Transverse colon (tissue), 4 donors: Measurements from ENCODE around the gene TIAM1. TPM values are rescaled to one million over a fixed set of nuclear protein-coding genes. Genes with fewer than 3 reads are reported as not detected.

Experiments used
- DNase-seq: peaks from one replicate; pipeline ENCODE4 v3.0.0-alpha.2; 2019
- H3K27ac ChIP-seq, 4 donors: fragments of 200-600 bp; sonication (generic); 2 replicates each; pipeline ENCODE4 v1.5.1; 2016 to 2018; ENCODE audit warnings: inconsistent platforms in 4 of 4
- H3K27me3 ChIP-seq: fragments of 200-600 bp; sonication (generic); 2 replicates; pipeline ENCODE4 v1.5.1; 2017; ENCODE audit warnings: inconsistent platforms
- H3K36me3 ChIP-seq, 4 donors: fragments of 200-600 bp; sonication (generic); 2 replicates each; pipeline ENCODE4 v1.5.1; 2017 to 2019; ENCODE audit warnings: inconsistent platforms in 4 of 4
- H3K4me1 ChIP-seq, 4 donors: fragments of 200-600 bp; sonication (generic); 2 replicates each; pipeline ENCODE4 v1.5.1; 2017 to 2020; ENCODE audit warnings: inconsistent platforms in 4 of 4
- H3K4me3 ChIP-seq, 4 donors: fragments of 200-600 bp; sonication (generic); 1 replicate in 1 of 4; 2 replicates in 3 of 4; pipeline versions ENCODE4 v1.5.1 to v1.6.1; 2017 to 2019; ENCODE audit warnings: inconsistent platforms in 4 of 4
- H3K9me3 ChIP-seq, 2 donors: fragments of 200-600 bp; sonication (generic); 2 replicates each; pipeline ENCODE4 v1.5.1; 2017 to 2019; ENCODE audit warnings: inconsistent platforms in 2 of 2
- CTCF ChIP-seq, 5 experiments: fragments of 200-600 bp in 3 of 5; fragments of 450-650 bp in 2 of 5; sonication (generic) in 3 of 5; IDR thresholded peaks; 1 replicate in 2 of 5; 2 replicates in 3 of 5; pipeline ENCODE4 v1.5.1; 2016 to 2017; ENCODE audit warnings: antibody characterized with exemption in 5 of 5, inconsistent platforms in 3 of 5, mild to moderate bottlenecking in 2 of 5, moderate library complexity in 1 of 5
- EP300 ChIP-seq: sonication (generic); formaldehyde crosslinking; IDR thresholded peaks from one replicate; pipeline ENCODE4 v1.6.1; 2017; ENCODE audit warnings: antibody characterized with exemption, low read depth
- POLR2A ChIP-seq: fragments of 450-650 bp; IDR thresholded peaks from one replicate; pipeline ENCODE4 v1.6.1; 2016; ENCODE audit warnings: antibody characterized with exemption, mild to moderate bottlenecking, moderate library complexity
- POLR2AphosphoS5 ChIP-seq, 3 donors: sonication (generic); formaldehyde crosslinking; IDR thresholded peaks; one replicate each; pipeline ENCODE4 v1.6.1; 2016; ENCODE audit warnings: antibody characterized with exemption in 3 of 3
- WGBS, 2 donors: methylation state at CpG; one replicate each; pipeline ENCODE4 v1.1.5; 2018; ENCODE audit warnings: low coverage in 1 of 2; 5-methylcytosine and 5-hydroxymethylcytosine counted together
- in situ Hi-C, 4 donors: fragments of 200-750 bp; cut with MboI; loops; one replicate each; pipeline versions ENCODE4 v1.15.0 to v1.15.1; 2017; ENCODE audit warnings: low sequenced_read_pairs in 3 of 4, low pct_ligation_motif_present in 1 of 4, low pct_unique_long_range_greater_than_20kb in 1 of 4
- intact Hi-C: fragments of 100-400 bp; cut with DNase I; formaldehyde crosslinking; loops from one replicate; pipeline ENCODE4 v1.15.1; 2023; ENCODE audit warnings: low total_unique reads
- total RNA-seq, 4 donors: library from RNA; depleted of rRNA; stranded (reverse); fragments of >200 nt; gene quantifications; one replicate each; pipeline ENCODE4 v1.1.0, GENCODE V29; 2016

TIAM1 gene
- total RNA-seq, 4 donors from 2014 or later = 4.5 to 18.9 (median 6.5) TPM

- Histone ChIP-seq H3K36me3 (no peaks in the 10 kb centered on the region), H3K4me3 (no peak overlapping the region), H3K9me3 (no peaks in the 10 kb centered on the region), H3K27ac (no peak overlapping the region), H3K27me3 (no peaks in the 10 kb centered on the region), H3K4me1 (no peaks in the 10 kb centered on the region)
- DNase-seq = no peak
- no peak for TF ChIP-seq EP300
- TF ChIP-seq POLR2A = no peak
- TF ChIP-seq CTCF (IDR thresholded peaks at IDR 0.05) = no peak
- no peak for TF ChIP-seq POLR2AphosphoS5 (IDR thresholded peaks at IDR 0.05)
- 73 to 79% methylated on average over 6 of the region's 6 CpGs for WGBS, 2 donors
- intact Hi-C loops (no loop called here), in situ Hi-C loops (no loop called here)
Measured at GRCh38 chr21:31298618-31299269, 45.3 kb downstream of the TIAM1 start.

DNA sequence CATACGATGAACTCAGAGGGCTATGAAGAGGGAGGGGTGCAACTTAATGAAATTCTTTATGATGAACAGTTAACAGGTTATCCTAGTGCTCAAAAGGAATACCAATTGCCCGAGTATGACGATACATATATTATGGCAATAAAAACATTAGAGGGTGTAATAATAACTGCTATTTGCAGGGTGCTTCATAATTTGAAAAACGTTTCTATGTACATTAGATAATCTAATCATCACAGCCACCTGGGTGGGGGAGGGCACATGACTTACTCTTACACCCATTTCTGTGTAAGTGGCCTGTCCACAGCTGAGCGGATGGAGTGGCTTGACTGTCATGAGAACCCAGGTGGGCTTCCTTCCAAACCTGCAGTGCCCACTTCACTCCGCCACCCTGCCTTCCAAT is 46.3 kb downstream of the TIAM1 start:
- intact Hi-C loops = no loop called here
- WGBS, 2 donors = 80 to 81% methylated on average over 3 to 6 of the region's 6 CpGs

GRCh38 chr21:31295676-31296075 is 48.4 kb downstream of the TIAM1 start:
- H3K4me3 ChIP-seq = no peak overlapping the region
- WGBS, 2 donors = 96 to 97% methylated on average over 6 to 11 of the region's 11 CpGs
- H3K27ac ChIP-seq = no peak overlapping the region
- intact Hi-C loops = no loop called here
- H3K4me1 ChIP-seq = no peaks in the 10 kb centered on the region
- H3K9me3 ChIP-seq = no peaks in the 10 kb centered on the region
- H3K36me3 ChIP-seq = no peaks in the 10 kb centered on the region
- DNase-seq = no peak
- H3K27me3 ChIP-seq = no peaks in the 10 kb centered on the region
- in situ Hi-C loops = no loop called here
- TF ChIP-seq POLR2AphosphoS5 (IDR thresholded peaks at IDR 0.05) (no peak), POLR2A (no peak), CTCF (IDR thresholded peaks at IDR 0.05) (no peak), EP300 (no peak)

More for the DNA sequence above, 46.3 kb downstream of the TIAM1 start:
- H3K4me3 ChIP-seq = no peak overlapping the region
- in situ Hi-C loops = no loop called here
- no peaks in the 10 kb centered on the region for H3K4me1 ChIP-seq
- H3K27ac ChIP-seq = no peak overlapping the region
- no peaks in the 10 kb centered on the region for H3K27me3 ChIP-seq
- no peak for DNase-seq
- H3K36me3 ChIP-seq = no peaks in the 10 kb centered on the region
- no peaks in the 10 kb centered on the region for H3K9me3 ChIP-seq
- no peak for TF ChIP-seq EP300
- TF ChIP-seq CTCF (IDR thresholded peaks at IDR 0.05) = no peak
- no peak for TF ChIP-seq POLR2A
- no peak for TF ChIP-seq POLR2AphosphoS5 (IDR thresholded peaks at IDR 0.05)

GRCh38 chr21:31294691-31295090 is 49.4 kb downstream of the TIAM1 start:
- Histone ChIP-seq H3K4me3 (no peak overlapping the region), H3K4me1 (no peaks in the 10 kb centered on the region), H3K36me3 (no peaks in the 10 kb centered on the region), H3K9me3 (no peaks in the 10 kb centered on the region), H3K27ac (no peak overlapping the region), H3K27me3 (no peaks in the 10 kb centered on the region)
- in situ Hi-C loops (no loop called here), intact Hi-C loops (no loop called here)
- WGBS, 2 donors = 94 to 99% methylated on average over 7 to 11 of the region's 11 CpGs
- TF ChIP-seq CTCF (IDR thresholded peaks at IDR 0.05) = no peak
- TF ChIP-seq POLR2A = no peak
- TF ChIP-seq EP300 = no peak
- no peak for TF ChIP-seq POLR2AphosphoS5 (IDR thresholded peaks at IDR 0.05)
- no peak for DNase-seq
